DND-41 (cell line): Measurements from ENCODE around the gene FAM219A.

Experiments
- ATAC-seq: fragments of 200-7000 bp; cut with Tn5 transposase; 3 replicates; pipeline ENCODE4 v1.9.1; 2021; ENCODE audit warnings: low read depth; ENCODE audit not compliant: insufficient read depth
- DNase-seq: peaks from one replicate; pipeline ENCODE4 v3.0.0-alpha.2; 2020
- H2AFZ ChIP-seq: 2 replicates; pipeline ENCODE4 v1.6.0; 2012; ENCODE audit warnings: low read depth, low read length
- H3K27ac ChIP-seq: 2 replicates; pipeline ENCODE4 v1.5.1; 2012; ENCODE audit warnings: low read length, inconsistent platforms
- H3K27me3 ChIP-seq: fragments of 200-600 bp; sonication (generic); 2 replicates; pipeline ENCODE4 v1.6.0; 2012; ENCODE audit warnings: low read length, mild to moderate bottlenecking, inconsistent platforms; ENCODE audit not compliant: insufficient read depth, poor library complexity
- H3K36me3 ChIP-seq: 2 replicates; pipeline ENCODE4 v1.5.1; 2012; ENCODE audit warnings: low read length, inconsistent platforms; ENCODE audit not compliant: insufficient read depth
- H3K4me1 ChIP-seq: 2 replicates; pipeline ENCODE4 v1.5.1; 2012; ENCODE audit warnings: mild to moderate bottlenecking, low read length; ENCODE audit not compliant: insufficient read depth
- H3K4me2 ChIP-seq: 2 replicates; pipeline ENCODE4 v1.6.0; 2012; ENCODE audit warnings: mild to moderate bottlenecking, moderate library complexity, low read length, inconsistent platforms; ENCODE audit not compliant: insufficient read depth
- H3K4me3 ChIP-seq, 2 experiments: fragments of 200-600 bp in 1 of 2; shearing (Covaris generic) in 1 of 2; 2 replicates each; pipeline ENCODE4 v1.5.1; 2012 to 2016; ENCODE audit warnings: inconsistent platforms in 2 of 2, low read length in 2 of 2, mild to moderate bottlenecking in 2 of 2, low read depth in 1 of 2, moderate library complexity in 1 of 2
- H3K79me2 ChIP-seq: 2 replicates; pipeline ENCODE4 v1.6.0; 2012; ENCODE audit warnings: low read length, inconsistent platforms; ENCODE audit not compliant: insufficient read depth
- H3K9ac ChIP-seq: 2 replicates; pipeline ENCODE4 v1.6.0; 2012; ENCODE audit warnings: low read depth, mild to moderate bottlenecking, inconsistent platforms, low read length, moderate library complexity
- H3K9me3 ChIP-seq: 2 replicates; pipeline ENCODE4 v1.5.1; 2012; ENCODE audit warnings: low read length, moderate library complexity, mild to moderate bottlenecking, inconsistent platforms; ENCODE audit not compliant: insufficient read depth, severe bottlenecking
- H4K20me1 ChIP-seq: 2 replicates; pipeline ENCODE4 v1.6.0; 2012; ENCODE audit warnings: low read length; ENCODE audit not compliant: insufficient read depth
- CTCF ChIP-seq: IDR thresholded peaks from 2 replicates; pipeline ENCODE4 v1.5.1; 2012; ENCODE audit warnings: borderline replicate concordance, low read length, moderate library complexity, mild to moderate bottlenecking; ENCODE audit not compliant: poor library complexity, severe bottlenecking; ENCODE audit errors: extremely low read depth
- EZH2 ChIP-seq: IDR thresholded peaks from 3 replicates; pipeline ENCODE4 v1.6.1; 2012; ENCODE audit warnings: borderline replicate concordance, low read depth, mild to moderate bottlenecking, moderate library complexity, low read length, inconsistent platforms; ENCODE audit not compliant: severe bottlenecking

FAM219A gene

GRCh38 chr9:34392511-34392910 lies 65.9 kb downstream of the FAM219A start:
- no peak for ATAC-seq
- no peaks in the 10 kb centered on the region for H3K79me2 ChIP-seq
- no peaks in the 10 kb centered on the region for H3K36me3 ChIP-seq
- H3K27me3 ChIP-seq = no peaks in the 10 kb centered on the region
- H3K27ac ChIP-seq = no peak overlapping the region
- no peak for TF ChIP-seq CTCF
- TF ChIP-seq EZH2 = no peak
- no peak overlapping the region for H3K4me3 ChIP-seq
- no peaks in the 10 kb centered on the region for H3K4me1 ChIP-seq
- H3K9ac ChIP-seq = no peak overlapping the region
- no peak overlapping the region for H2AFZ ChIP-seq
- H3K9me3 ChIP-seq = no peaks in the 10 kb centered on the region
- H4K20me1 ChIP-seq = no peaks in the 10 kb centered on the region
- H3K4me2 ChIP-seq = no peak overlapping the region
- no peak for DNase-seq

GRCh38 chr9:34387239-34387638 lies 71.1 kb downstream of the FAM219A start:
- no peaks in the 10 kb centered on the region for H3K9me3 ChIP-seq
- no peak for ATAC-seq
- H3K4me1 ChIP-seq = no peaks in the 10 kb centered on the region
- H3K9ac ChIP-seq = no peak overlapping the region
- no peaks in the 10 kb centered on the region for H4K20me1 ChIP-seq
- H3K27ac ChIP-seq = no peak overlapping the region
- no peaks in the 10 kb centered on the region for H3K36me3 ChIP-seq
- no peak for TF ChIP-seq EZH2
- no peak for TF ChIP-seq CTCF
- no peaks in the 10 kb centered on the region for H3K79me2 ChIP-seq
- H3K4me2 ChIP-seq = no peak overlapping the region
- no peak for DNase-seq
- H3K4me3 ChIP-seq = no peak overlapping the region
- H3K27me3 ChIP-seq = no peaks in the 10 kb centered on the region
- H2AFZ ChIP-seq = no peak overlapping the region

- H4K20me1 ChIP-seq = no peaks in the 10 kb centered on the region
Observed at GRCh38 chr9:34386656-34387055, 71.7 kb downstream of the FAM219A start.

More at GRCh38 chr9:34386656-34387055, 71.7 kb downstream of the FAM219A start:
- Histone ChIP-seq H2AFZ (no peak overlapping the region), H3K9me3 (no peaks in the 10 kb centered on the region), H3K36me3 (no peaks in the 10 kb centered on the region), H3K4me3 (no peak overlapping the region), H3K9ac (no peak overlapping the region), H3K27ac (no peak overlapping the region), H3K27me3 (no peaks in the 10 kb centered on the region), H3K4me2 (no peak overlapping the region), H3K4me1 (no peaks in the 10 kb centered on the region), H3K79me2 (no peaks in the 10 kb centered on the region)
- ATAC-seq = no peak
- no peak for DNase-seq
- TF ChIP-seq EZH2 (no peak), CTCF (no peak)
